K562 (cell line): Measurements from ENCODE around the gene RNF40. TPM values are rescaled to one million over a fixed set of nuclear protein-coding genes. Genes with fewer than 3 reads are reported as not detected.

ENCODE experiments used
- ATAC-seq: fragments of 200-7000 bp; cut with Tn5 transposase; 3 replicates; pipeline ENCODE4 v1.9.1; 2020; ENCODE audit warnings: moderate library complexity
- BruUV-seq: library from RNA; stranded (reverse); fragments of 400-500 nt; replicated peaks from 2 replicates; lab custom pipeline; 2021; lab: Mats Ljungman, UMichigan
- CTCF ChIA-PET: fragments of 300-600 bp; formaldehyde crosslinking; extraction: SDS; loops from one replicate; lab custom pipeline; 2021; ENCODE audit warnings: low intra/inter-chr PET ratio; lab: Yijun Ruan, JAX
- POLR2A ChIA-PET: fragments of 300-600, 350-650 bp; sonication (Branson Sonifier 250); formaldehyde crosslinking; extraction: SDS; loops from one replicate; lab custom pipeline; 2021; ENCODE audit warnings: antibody characterized with exemption, inconsistent platforms; lab: Yijun Ruan, JAX
- DNase-seq, 4 experiments: peaks; one replicate each; pipeline versions ENCODE4 v3.0.0 to v3.0.0-alpha.2; 2011 to 2018; ENCODE audit warnings: low spot score in 3 of 4, mixed read lengths in 3 of 4; ENCODE audit errors: extremely low read depth in 1 of 4
- FAIRE-seq: peaks from 2 replicates; lab custom pipeline; 2011; peaks lifted over from hg19 to GRCh38; lab: Jason Lieb, UNC
- H2AFZ ChIP-seq: 2 replicates; pipeline ENCODE4 v1.6.0; 2011; ENCODE audit warnings: low read depth, low read length, control low read depth, inconsistent platforms
- H3K27ac ChIP-seq: fragments of 200-600 bp; 3 replicates; pipeline ENCODE4 v1.8.0; 2011; ENCODE audit warnings: low read depth, mild to moderate bottlenecking, control low read depth, inconsistent platforms, low read length, moderate library complexity, mixed read lengths; ENCODE audit errors: extremely low read depth
- H3K27me3 ChIP-seq, 2 experiments: fragments of 300-600 bp in 1 of 2; 2 replicates in 1 of 2; 3 replicates in 1 of 2; pipeline versions ENCODE4 v1.6.0 to v1.8.0; 2011; ENCODE audit warnings: inconsistent platforms in 2 of 2, low read length in 2 of 2, mild to moderate bottlenecking in 1 of 2, mixed read lengths in 1 of 2, moderate library complexity in 1 of 2; ENCODE audit not compliant: control insufficient read depth in 2 of 2, insufficient read depth in 2 of 2
- H3K36me3 ChIP-seq: fragments of 300-600 bp; 3 replicates; pipeline ENCODE4 v1.8.0; 2011; ENCODE audit warnings: mild to moderate bottlenecking, low read length, inconsistent platforms; ENCODE audit not compliant: control insufficient read depth, insufficient read depth
- H3K4me1 ChIP-seq, 2 experiments: fragments of 200-600 bp in 1 of 2; replicated peaks in 1 of 2; 2 replicates in 1 of 2; 3 replicates in 1 of 2; pipeline versions ENCODE4 v1.5.1 to v1.8.0; 2011; ENCODE audit warnings: inconsistent platforms in 2 of 2, low read length in 2 of 2, mild to moderate bottlenecking in 1 of 2, mixed read lengths in 1 of 2, moderate library complexity in 1 of 2; ENCODE audit not compliant: control insufficient read depth in 2 of 2, insufficient read depth in 2 of 2
- H3K4me2 ChIP-seq: 2 replicates; pipeline ENCODE4 v1.6.1; 2011; ENCODE audit warnings: low read length, control low read depth, inconsistent platforms, mixed read lengths; ENCODE audit not compliant: insufficient read depth
- H3K4me3 ChIP-seq: fragments of 200-600 bp; sonication (generic), shearing (Covaris generic); 2 replicates; pipeline ENCODE4 v1.5.1; 2016; ENCODE audit warnings: control low read depth, inconsistent platforms
- H3K79me2 ChIP-seq: fragments of 200-600 bp; 3 replicates; pipeline ENCODE4 v1.8.0; 2011; ENCODE audit warnings: low read length, inconsistent platforms; ENCODE audit not compliant: control insufficient read depth, insufficient read depth
- H3K9ac ChIP-seq, 2 experiments: 2 replicates each; pipeline versions ENCODE4 v1.6.0 to v1.6.1; 2011; ENCODE audit warnings: low read depth in 2 of 2, low read length in 2 of 2, control low read depth in 1 of 2, inconsistent platforms in 1 of 2, mild to moderate bottlenecking in 1 of 2, mixed read lengths in 1 of 2; ENCODE audit not compliant: insufficient read depth in 1 of 2
- H3K9me1 ChIP-seq: one replicate; pipeline ENCODE4 v1.6.0; 2011; ENCODE audit warnings: inconsistent platforms, mild to moderate bottlenecking, low read length, moderate library complexity; ENCODE audit not compliant: control insufficient read depth, insufficient read depth
- H3K9me3 ChIP-seq: replicated peaks from 2 replicates; pipeline ENCODE4 v1.5.1; 2011; ENCODE audit warnings: low read depth, low read length, inconsistent platforms; ENCODE audit not compliant: control insufficient read depth, insufficient read depth
- H4K20me1 ChIP-seq: replicated peaks from 2 replicates; pipeline ENCODE4 v1.6.1; 2011; ENCODE audit warnings: low read length, inconsistent platforms, mixed read lengths; ENCODE audit not compliant: control insufficient read depth, insufficient read depth
- FOXJ2 ChIP-seq: fragments of 200-800 bp; sonication (Bioruptor generic); IDR thresholded peaks from 2 replicates; pipeline ENCODE4 v1.6.1; 2016; ENCODE audit warnings: missing genetic modification characterization, missing compliant biosample characterization
- GATAD2B ChIP-seq: fragments of 450-650 bp; IDR thresholded peaks from 2 replicates; pipeline ENCODE4 v1.6.1; 2017; ENCODE audit warnings: mild to moderate bottlenecking, borderline replicate concordance
- POLR3G ChIP-seq: IDR thresholded peaks from 2 replicates; pipeline ENCODE4 v1.6.1; 2011; ENCODE audit not compliant: insufficient read length, insufficient replicate concordance; ENCODE audit errors: extremely low read depth
- PRMT5 ChIP-seq: sonication (generic); formaldehyde crosslinking; IDR thresholded peaks from 2 replicates; pipeline ENCODE4 v1.5.0; 2020; ENCODE audit warnings: missing genetic modification reagents
- PURB ChIP-seq: sonication (generic); formaldehyde crosslinking; IDR thresholded peaks from 2 replicates; pipeline ENCODE4 v1.9.0; 2021; ENCODE audit warnings: low read depth, mild to moderate bottlenecking, missing genetic modification reagents
- SIN3A ChIP-seq, 2 experiments: fragments of 150-350 bp in 1 of 2; IDR thresholded peaks; 2 replicates each; pipeline ENCODE4 v1.6.1; 2011 to 2016; ENCODE audit warnings: borderline replicate concordance in 2 of 2, low read depth in 2 of 2, low read length in 2 of 2, mild to moderate bottlenecking in 2 of 2, moderate library complexity in 2 of 2; ENCODE audit not compliant: control insufficient read depth in 1 of 2
- XRCC4 ChIP-seq: IDR thresholded peaks from one replicate; pipeline ENCODE4 v1.6.1; 2011; ENCODE audit not compliant: insufficient read depth, insufficient read length; ENCODE audit errors: extremely low read depth
- ZNF175 ChIP-seq: fragments of 200-800 bp; sonication (Bioruptor generic); IDR thresholded peaks from 2 replicates; pipeline ENCODE4 v1.6.1; 2016; ENCODE audit warnings: low read depth, mild to moderate bottlenecking, missing genetic modification characterization, missing compliant biosample characterization
- ZNF23 ChIP-seq: fragments of 250-450 bp; sonication (Bioruptor Pico); IDR thresholded peaks from 2 replicates; pipeline ENCODE4 v1.4.0; 2020; ENCODE audit warnings: mild to moderate bottlenecking
- WGBS: fragments of 100-300 bp; shearing (Covaris generic); methylation state at CpG from one replicate; pipeline ENCODE4 v1.1.6; 2016; ENCODE audit warnings: low coverage, mixed read lengths; ENCODE audit not compliant: insufficient coverage; ENCODE audit errors: missing lambda C conversion rate; 5-methylcytosine and 5-hydroxymethylcytosine counted together
- in situ Hi-C: fragments of 300-500 bp; cut with MboI; formaldehyde crosslinking; loops from 4 replicates; pipeline ENCODE4 v1.15.0; 2018; ENCODE audit warnings: inconsistent platforms, mixed read lengths
- intact Hi-C: fragments of 100-400 bp; cut with micrococcal nuclease; formaldehyde crosslinking; loops from 2 replicates; pipeline ENCODE4 v1.14.2; 2022
- polyA plus RNA-seq, 8 experiments: library from polyadenylated mRNA; depleted of rRNA in 4 of 8; stranded (reverse) in 5 of 8; unstranded in 3 of 8; fragments of >200 nt; fragmentation: Nextera tagmentation in 2 of 8; fragmentation: Illumina TruSeq in 1 of 8; extraction: Ambion mirVana in 2 of 8; extraction: Trizol in 1 of 8; gene quantifications; 2 replicates each; pipeline versions ENCODE4 v1.2.1 to v1.2.3, GENCODE V29; 2011 to 2014; ENCODE audit warnings: inconsistent platforms in 1 of 8, missing spikeins in 1 of 8
- total RNA-seq, 7 experiments: library from RNA; depleted of rRNA in 6 of 7; stranded (reverse); fragments of >200 nt in 6 of 7; fragmentation: Illumina TruSeq in 2 of 7; extraction: Trizol in 2 of 7; gene quantifications; 2 replicates each; pipeline versions ENCODE4 v1.2.1 to v1.2.3, GENCODE V29; 2011 to 2021; ENCODE audit warnings: low replicate concordance in 1 of 7
- TF ChIP-seq, protein P1 (sequence below): fragments of 450-650 bp; formaldehyde crosslinking; IDR thresholded peaks from 2 replicates; pipeline ENCODE4 v1.4.0; 2022; ENCODE audit warnings: missing genetic modification characterization
- TF ChIP-seq, protein P2 (sequence below): sonication (generic); formaldehyde crosslinking; IDR thresholded peaks from 2 replicates; pipeline ENCODE4 v1.8.1; 2023; ENCODE audit warnings: missing genetic modification reagents, mild to moderate bottlenecking, borderline replicate concordance

The RNF40 gene
- total and polyA plus RNA-seq, 9 of the 15 experiments (the other 6 are each of a cell fraction or from before 2014, with no cell fraction given) = 6.2 to 129 (median 81.5) TPM

- peaks cover 52% of the 10 kb centered on the region; the same call in 2 of the 3 replicates for H3K36me3 ChIP-seq
- ATAC-seq (peak; percentile 84), FAIRE-seq (peak; percentile 90), DNase-seq (peak; percentile 86 to 93 (median 90))
- peak overlapping the region; percentile 97 to 98 for H3K9ac ChIP-seq
- H3K79me2 ChIP-seq = peaks cover 33% of the 10 kb centered on the region
- no peaks in the 10 kb centered on the region for H3K9me3 ChIP-seq
- under 1% methylated on average over 63 of the region's 81 CpGs for WGBS
- ChIA-PET POLR2A (interaction anchor here (0.6 to 2.6 kb wide), 14 partner anchors 10 to 676 kb away, joined by 3 to 19 read pairs (median 4); partner anchors contain the start of genes PHKG2 and ZNF629), CTCF (no interaction called here)
- peak overlapping the region; percentile 94 for H3K27ac ChIP-seq
- intact Hi-C loops = loop anchor here (5.0 to 10.0 kb wide), 2 partner anchors 61 to 147 kb away; partner anchors contain the start of gene FBXL19
- H3K4me2 ChIP-seq = peak overlapping the region; percentile 95
- TSS peak; percentile 71 for BruUV-seq
- peak overlapping the region; percentile 66 for H3K4me3 ChIP-seq
- peaks cover 27 to 49% of the 10 kb centered on the region in 2 experiments for H3K4me1 ChIP-seq
- H3K27me3 ChIP-seq = no peaks in the 10 kb centered on the region
- in situ Hi-C loops = no loop called here
- H2AFZ ChIP-seq = peak overlapping the region; percentile 41
- no peaks in the 10 kb centered on the region for H3K9me1 ChIP-seq
- peaks cover 5% of the 10 kb centered on the region; the same call in 1 of the 2 replicates for H4K20me1 ChIP-seq
- TF ChIP-seq POLR3G (no peak), XRCC4 (no peak), ZNF175 (CRISPR knock-in tag) (no peak; the same call in 1 of the 2 replicates), PURB (CRISPR knock-in tag) (no peak), PRMT5 (CRISPR knock-in tag) (no peak), GATAD2B (no peak), FOXJ2 (tag) (no peak), SIN3A (IDR thresholded peaks at IDR 0.05; ENCODE audit: borderline replicate concordance in 2 of 2, control insufficient read depth in 1 of 2, low read depth in 2 of 2, low read length in 2 of 2) (peak; percentile 72 to 74; a peak in 3 of 4 replicates), ZNF23 (peak; percentile 72; the same call in 1 of the 2 replicates)
- TF ChIP-seq, protein P1, sequence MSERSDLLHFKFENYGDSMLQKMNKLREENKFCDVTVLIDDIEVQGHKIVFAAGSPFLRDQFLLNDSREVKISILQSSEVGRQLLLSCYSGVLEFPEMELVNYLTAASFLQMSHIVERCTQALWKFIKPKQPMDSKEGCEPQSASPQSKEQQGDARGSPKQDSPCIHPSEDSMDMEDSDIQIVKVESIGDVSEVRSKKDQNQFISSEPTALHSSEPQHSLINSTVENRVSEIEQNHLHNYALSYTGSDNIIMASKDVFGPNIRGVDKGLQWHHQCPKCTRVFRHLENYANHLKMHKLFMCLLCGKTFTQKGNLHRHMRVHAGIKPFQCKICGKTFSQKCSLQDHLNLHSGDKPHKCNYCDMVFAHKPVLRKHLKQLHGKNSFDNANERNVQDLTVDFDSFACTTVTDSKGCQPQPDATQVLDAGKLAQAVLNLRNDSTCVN (CRISPR knock-in tag) = peak; percentile 60; the same call in 1 of the 2 replicates
- TF ChIP-seq, protein P2, sequence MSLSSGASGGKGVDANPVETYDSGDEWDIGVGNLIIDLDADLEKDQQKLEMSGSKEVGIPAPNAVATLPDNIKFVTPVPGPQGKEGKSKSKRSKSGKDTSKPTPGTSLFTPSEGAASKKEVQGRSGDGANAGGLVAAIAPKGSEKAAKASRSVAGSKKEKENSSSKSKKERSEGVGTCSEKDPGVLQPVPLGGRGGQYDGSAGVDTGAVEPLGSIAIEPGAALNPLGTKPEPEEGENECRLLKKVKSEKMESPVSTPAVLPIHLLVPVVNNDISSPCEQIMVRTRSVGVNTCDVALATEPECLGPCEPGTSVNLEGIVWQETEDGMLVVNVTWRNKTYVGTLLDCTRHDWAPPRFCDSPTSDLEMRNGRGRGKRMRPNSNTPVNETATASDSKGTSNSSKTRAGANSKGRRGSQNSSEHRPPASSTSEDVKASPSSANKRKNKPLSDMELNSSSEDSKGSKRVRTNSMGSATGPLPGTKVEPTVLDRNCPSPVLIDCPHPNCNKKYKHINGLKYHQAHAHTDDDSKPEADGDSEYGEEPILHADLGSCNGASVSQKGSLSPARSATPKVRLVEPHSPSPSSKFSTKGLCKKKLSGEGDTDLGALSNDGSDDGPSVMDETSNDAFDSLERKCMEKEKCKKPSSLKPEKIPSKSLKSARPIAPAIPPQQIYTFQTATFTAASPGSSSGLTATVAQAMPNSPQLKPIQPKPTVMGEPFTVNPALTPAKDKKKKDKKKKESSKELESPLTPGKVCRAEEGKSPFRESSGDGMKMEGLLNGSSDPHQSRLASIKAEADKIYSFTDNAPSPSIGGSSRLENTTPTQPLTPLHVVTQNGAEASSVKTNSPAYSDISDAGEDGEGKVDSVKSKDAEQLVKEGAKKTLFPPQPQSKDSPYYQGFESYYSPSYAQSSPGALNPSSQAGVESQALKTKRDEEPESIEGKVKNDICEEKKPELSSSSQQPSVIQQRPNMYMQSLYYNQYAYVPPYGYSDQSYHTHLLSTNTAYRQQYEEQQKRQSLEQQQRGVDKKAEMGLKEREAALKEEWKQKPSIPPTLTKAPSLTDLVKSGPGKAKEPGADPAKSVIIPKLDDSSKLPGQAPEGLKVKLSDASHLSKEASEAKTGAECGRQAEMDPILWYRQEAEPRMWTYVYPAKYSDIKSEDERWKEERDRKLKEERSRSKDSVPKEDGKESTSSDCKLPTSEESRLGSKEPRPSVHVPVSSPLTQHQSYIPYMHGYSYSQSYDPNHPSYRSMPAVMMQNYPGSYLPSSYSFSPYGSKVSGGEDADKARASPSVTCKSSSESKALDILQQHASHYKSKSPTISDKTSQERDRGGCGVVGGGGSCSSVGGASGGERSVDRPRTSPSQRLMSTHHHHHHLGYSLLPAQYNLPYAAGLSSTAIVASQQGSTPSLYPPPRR (CRISPR knock-in tag) = peak; percentile 82; the same call in 1 of the 2 replicates
Measured at GRCh38 chr16:30775392-30776188, 13.5 kb downstream of the RNF40 start.
